ENCODE data around the gene PRAME.
A peak's percentile ranks its signal among the peaks of the same experiment; 100 is the strongest.
"Not testable (repeated sequence)": the region's sequence is repeated elsewhere in the genome, so short reads cannot be mapped to it uniquely, and the experiment has no call there.

Gene PRAME, protein sequence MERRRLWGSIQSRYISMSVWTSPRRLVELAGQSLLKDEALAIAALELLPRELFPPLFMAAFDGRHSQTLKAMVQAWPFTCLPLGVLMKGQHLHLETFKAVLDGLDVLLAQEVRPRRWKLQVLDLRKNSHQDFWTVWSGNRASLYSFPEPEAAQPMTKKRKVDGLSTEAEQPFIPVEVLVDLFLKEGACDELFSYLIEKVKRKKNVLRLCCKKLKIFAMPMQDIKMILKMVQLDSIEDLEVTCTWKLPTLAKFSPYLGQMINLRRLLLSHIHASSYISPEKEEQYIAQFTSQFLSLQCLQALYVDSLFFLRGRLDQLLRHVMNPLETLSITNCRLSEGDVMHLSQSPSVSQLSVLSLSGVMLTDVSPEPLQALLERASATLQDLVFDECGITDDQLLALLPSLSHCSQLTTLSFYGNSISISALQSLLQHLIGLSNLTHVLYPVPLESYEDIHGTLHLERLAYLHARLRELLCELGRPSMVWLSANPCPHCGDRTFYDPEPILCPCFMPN

DNA sequence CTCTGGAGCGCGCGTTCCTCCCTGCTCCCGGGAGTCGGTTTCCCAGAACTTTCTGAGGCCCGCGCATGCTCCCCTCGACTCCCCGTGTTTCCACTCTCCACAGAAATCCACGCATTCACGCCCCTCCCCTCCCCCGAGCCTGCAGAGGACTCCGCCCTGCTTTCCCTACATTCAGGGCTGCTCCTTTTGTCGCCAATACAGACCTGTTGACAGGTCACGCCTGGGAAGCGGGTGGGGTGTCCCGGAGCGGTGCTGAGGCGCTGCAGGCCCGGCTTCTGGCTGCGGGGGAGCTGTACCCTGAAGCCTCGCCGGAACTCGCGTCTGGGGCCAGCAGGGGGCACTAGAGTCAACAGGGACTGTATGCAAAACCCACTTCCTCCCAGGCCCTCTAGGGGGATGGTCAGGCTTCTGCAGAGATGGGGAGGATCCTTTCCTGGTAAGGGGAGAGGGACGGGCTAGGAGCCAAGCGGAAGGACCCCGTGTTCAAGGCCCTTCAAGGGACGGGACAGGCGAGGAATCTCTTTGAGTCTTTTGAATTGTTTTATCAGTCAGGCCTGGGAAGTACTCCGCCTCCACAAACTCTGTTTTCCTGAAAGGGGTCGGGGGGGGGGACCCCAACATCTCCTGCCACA, at the start of gene PRAME:
TSS of gene PRAME (minus strand) at position 294 of the 632 bp plus-strand sequence. CDS start 2,433 bp downstream, outside the sequence.
- peaks cover 17% of the 10 kb centered on the region for H3K27me3 ChIP-seq (replicated peaks)
- DNase-seq: peak; percentile 25
- no peak within 1 kb of the TSS for H3K27ac ChIP-seq
- TF ChIP-seq, protein P1, sequence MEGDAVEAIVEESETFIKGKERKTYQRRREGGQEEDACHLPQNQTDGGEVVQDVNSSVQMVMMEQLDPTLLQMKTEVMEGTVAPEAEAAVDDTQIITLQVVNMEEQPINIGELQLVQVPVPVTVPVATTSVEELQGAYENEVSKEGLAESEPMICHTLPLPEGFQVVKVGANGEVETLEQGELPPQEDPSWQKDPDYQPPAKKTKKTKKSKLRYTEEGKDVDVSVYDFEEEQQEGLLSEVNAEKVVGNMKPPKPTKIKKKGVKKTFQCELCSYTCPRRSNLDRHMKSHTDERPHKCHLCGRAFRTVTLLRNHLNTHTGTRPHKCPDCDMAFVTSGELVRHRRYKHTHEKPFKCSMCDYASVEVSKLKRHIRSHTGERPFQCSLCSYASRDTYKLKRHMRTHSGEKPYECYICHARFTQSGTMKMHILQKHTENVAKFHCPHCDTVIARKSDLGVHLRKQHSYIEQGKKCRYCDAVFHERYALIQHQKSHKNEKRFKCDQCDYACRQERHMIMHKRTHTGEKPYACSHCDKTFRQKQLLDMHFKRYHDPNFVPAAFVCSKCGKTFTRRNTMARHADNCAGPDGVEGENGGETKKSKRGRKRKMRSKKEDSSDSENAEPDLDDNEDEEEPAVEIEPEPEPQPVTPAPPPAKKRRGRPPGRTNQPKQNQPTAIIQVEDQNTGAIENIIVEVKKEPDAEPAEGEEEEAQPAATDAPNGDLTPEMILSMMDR (IDR thresholded peaks at IDR 0.05; ENCODE audit: low read depth, low read length, missing control alignments): peak; percentile 69
- in situ Hi-C loops (cut with HindIII; ENCODE audit: low pct_ligation_motif_present, low sequenced_read_pairs): no loop called here
- no peak within 1 kb of the TSS for H3K4me3 ChIP-seq (ENCODE audit: low read depth, low read length)
- H3K36me3 ChIP-seq (replicated peaks): no peaks in the 10 kb centered on the region

- H3K4me3 ChIP-seq (ENCODE audit: low read depth, low read length); H3K36me3 ChIP-seq (replicated peaks); DNase-seq; in situ Hi-C loops (cut with HindIII; ENCODE audit: low pct_ligation_motif_present, low sequenced_read_pairs): not testable (repeated sequence)
- Histone ChIP-seq H3K27ac (peak overlapping the region; percentile 25), H3K27me3 (replicated peaks) (peaks cover 38% of the 10 kb centered on the region)
Observed at GRCh38 chr22:22608022-22608421, 49.0 kb upstream of the PRAME start.

GRCh38 chr22:22605074-22605404, 46.0 kb upstream of the PRAME start:
- in situ Hi-C loops (cut with HindIII; ENCODE audit: low pct_ligation_motif_present, low sequenced_read_pairs): no loop called here
- Histone ChIP-seq H3K27ac (peak overlapping the region; percentile 13), H3K4me3 (ENCODE audit: low read depth, low read length) (no peak overlapping the region), H3K36me3 (replicated peaks) (no peaks in the 10 kb centered on the region), H3K27me3 (replicated peaks) (peaks cover 35% of the 10 kb centered on the region)
- DNase-seq: no peak
- TF ChIP-seq, protein P1 (IDR thresholded peaks at IDR 0.05; ENCODE audit: low read depth, low read length, missing control alignments): no peak

- H3K27me3 ChIP-seq (replicated peaks): peaks cover 35% of the 10 kb centered on the region
- no peak for DNase-seq
- TF ChIP-seq, protein P1 (IDR thresholded peaks at IDR 0.05; ENCODE audit: low read depth, low read length, missing control alignments): no peak
- no peak overlapping the region for H3K27ac ChIP-seq
- H3K36me3 ChIP-seq (replicated peaks): no peaks in the 10 kb centered on the region
- in situ Hi-C loops (cut with HindIII; ENCODE audit: low pct_ligation_motif_present, low sequenced_read_pairs): no loop called here
- no peak overlapping the region for H3K4me3 ChIP-seq (ENCODE audit: low read depth, low read length)
Observed at GRCh38 chr22:22604326-22605073, 45.4 kb upstream of the PRAME start.

DNA sequence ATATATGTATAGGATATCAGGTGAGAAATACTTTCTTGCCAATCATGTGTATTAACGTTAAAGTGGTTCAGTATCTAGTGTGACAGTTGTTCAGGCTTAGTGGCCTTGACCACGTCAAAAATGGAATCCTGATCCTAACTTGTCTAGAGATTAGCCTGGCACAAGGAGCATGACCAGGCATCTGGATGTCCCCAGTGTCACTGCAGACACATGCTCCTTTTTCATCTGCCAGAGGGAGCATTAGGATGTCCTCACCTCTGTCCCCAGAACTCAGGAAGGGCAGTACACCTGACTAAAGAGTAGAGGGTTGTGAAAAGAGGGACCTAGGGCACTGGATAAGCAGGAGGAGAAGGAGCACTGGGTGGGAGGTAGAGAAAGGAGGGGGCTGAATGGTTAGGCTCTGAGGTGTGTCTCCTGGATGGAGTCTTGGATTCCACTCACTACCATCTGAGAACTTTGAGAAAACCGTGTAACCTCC, 44.4 kb upstream of the PRAME start:
- H3K27me3 ChIP-seq (replicated peaks): peaks cover 44% of the 10 kb centered on the region
- H3K27ac ChIP-seq: no peak overlapping the region
- no peak for DNase-seq
- H3K36me3 ChIP-seq (replicated peaks): no peaks in the 10 kb centered on the region
- in situ Hi-C loops (cut with HindIII; ENCODE audit: low pct_ligation_motif_present, low sequenced_read_pairs): no loop called here
- H3K4me3 ChIP-seq (ENCODE audit: low read depth, low read length): no peak overlapping the region
- TF ChIP-seq, protein P1 (IDR thresholded peaks at IDR 0.05; ENCODE audit: low read depth, low read length, missing control alignments): no peak

All from brain microvascular endothelial cell (primary cell).